ENCODE results near the gene GARNL3. TPM values are rescaled to one million over a fixed set of nuclear protein-coding genes. Genes with fewer than 3 reads are reported as not detected.

Gene GARNL3
- total RNA-seq, 1 donor = 1.0 TPM

DNA sequence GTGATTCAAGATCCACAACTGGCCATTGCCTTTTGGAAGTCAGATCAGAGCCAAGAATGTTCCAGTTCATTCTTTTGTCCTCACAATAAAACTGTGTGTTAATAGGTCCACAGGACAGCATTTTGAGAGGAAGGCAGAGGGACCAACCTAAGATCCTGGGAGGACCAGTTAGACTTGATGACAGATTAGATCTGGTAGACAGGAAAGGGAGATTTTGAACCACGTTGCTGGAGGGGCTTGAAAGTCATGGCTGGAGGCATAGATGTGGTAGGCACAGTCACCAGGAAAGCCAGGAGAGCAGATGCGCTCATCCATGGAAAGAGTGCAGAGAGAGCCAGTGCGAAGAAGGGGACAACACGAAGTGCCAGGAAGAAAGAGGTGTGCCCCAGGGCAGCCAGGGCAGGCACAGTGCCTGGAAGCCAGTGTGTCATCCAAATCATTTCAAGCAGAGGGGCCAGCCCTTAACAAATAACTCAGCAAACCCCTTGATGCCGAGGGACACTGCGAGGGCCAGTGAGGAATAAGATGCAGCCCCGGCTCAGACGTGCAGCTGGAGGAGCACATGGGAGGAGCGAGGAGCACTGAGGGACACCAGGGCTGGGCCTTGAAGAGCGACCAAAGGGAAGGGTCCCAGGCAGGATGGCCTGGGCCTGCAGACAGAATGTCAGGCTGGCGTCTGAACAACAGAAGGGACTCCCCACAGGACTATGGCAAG, 119.6 kb downstream of the GARNL3 start:
- H3K27me3 ChIP-seq (ENCODE audit: insufficient read depth, low read length) = peaks cover 25% of the 10 kb centered on the region
- H3K9me3 ChIP-seq (ENCODE audit: low read depth, low read length) = peaks cover 3% of the 10 kb centered on the region
- no peak overlapping the region for H3K4me3 ChIP-seq (ENCODE audit: low read length)
- peaks cover 17% of the 10 kb centered on the region for H3K4me1 ChIP-seq (ENCODE audit: insufficient read depth, low read length)

- Histone ChIP-seq H3K4me3 (ENCODE audit: low read length) (no peak overlapping the region), H3K9me3 (ENCODE audit: low read depth, low read length) (no peaks in the 10 kb centered on the region), H3K27me3 (ENCODE audit: insufficient read depth, low read length) (peaks cover 28% of the 10 kb centered on the region), H3K4me1 (ENCODE audit: insufficient read depth, low read length) (peaks cover 21% of the 10 kb centered on the region)
Measured at GRCh38 chr9:127384901-127385300, 120.3 kb downstream of the GARNL3 start.

DNA sequence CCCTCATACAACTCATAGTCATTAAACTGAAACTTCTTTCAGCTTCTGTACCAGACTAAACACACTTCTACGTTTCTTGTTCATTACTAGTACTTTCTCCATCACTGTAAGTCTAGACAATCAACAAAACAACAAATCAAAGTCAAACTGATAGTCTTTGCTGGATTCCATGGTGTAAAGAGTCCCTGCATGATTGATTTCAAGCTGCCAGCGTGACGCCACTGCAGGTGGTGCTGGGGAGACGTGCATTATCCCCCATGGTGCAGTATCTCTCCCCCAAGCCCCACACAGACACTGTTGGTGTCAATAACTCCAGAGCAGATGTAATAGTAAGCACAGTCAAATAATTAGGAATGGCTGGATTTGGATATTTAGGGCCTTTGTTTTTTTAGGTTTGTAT, 121.7 kb downstream of the GARNL3 start:
- peaks cover 34% of the 10 kb centered on the region for H3K27me3 ChIP-seq (ENCODE audit: insufficient read depth, low read length)
- H3K9me3 ChIP-seq (ENCODE audit: low read depth, low read length) = no peaks in the 10 kb centered on the region
- H3K4me1 ChIP-seq (ENCODE audit: insufficient read depth, low read length) = peaks cover 22% of the 10 kb centered on the region
- no peak overlapping the region for H3K4me3 ChIP-seq (ENCODE audit: low read length)

GRCh38 chr9:127386981-127387380, 122.4 kb downstream of the GARNL3 start:
- H3K9me3 ChIP-seq (ENCODE audit: low read depth, low read length) = no peaks in the 10 kb centered on the region
- H3K4me3 ChIP-seq (ENCODE audit: low read length) = no peak overlapping the region
- H3K4me1 ChIP-seq (ENCODE audit: insufficient read depth, low read length) = peaks cover 22% of the 10 kb centered on the region
- peaks cover 40% of the 10 kb centered on the region for H3K27me3 ChIP-seq (ENCODE audit: insufficient read depth, low read length)

- H3K27me3 ChIP-seq (ENCODE audit: insufficient read depth, low read length) = peaks cover 32% of the 10 kb centered on the region
- H3K9me3 ChIP-seq (ENCODE audit: low read depth, low read length) = no peaks in the 10 kb centered on the region
- H3K4me3 ChIP-seq (ENCODE audit: low read length) = no peak overlapping the region
- peaks cover 22% of the 10 kb centered on the region for H3K4me1 ChIP-seq (ENCODE audit: insufficient read depth, low read length)
Measured at GRCh38 chr9:127388037-127388855, 123.7 kb downstream of the GARNL3 start.

GRCh38 chr9:127388856-127389238, 124.3 kb downstream of the GARNL3 start:
- Histone ChIP-seq H3K4me1 (ENCODE audit: insufficient read depth, low read length) (peaks cover 22% of the 10 kb centered on the region), H3K4me3 (ENCODE audit: low read length) (no peak overlapping the region), H3K9me3 (ENCODE audit: low read depth, low read length) (no peaks in the 10 kb centered on the region), H3K27me3 (ENCODE audit: insufficient read depth, low read length) (peaks cover 30% of the 10 kb centered on the region)

- peaks cover 32% of the 10 kb centered on the region for H3K27me3 ChIP-seq (ENCODE audit: insufficient read depth, low read length)
- no peaks in the 10 kb centered on the region for H3K9me3 ChIP-seq (ENCODE audit: low read depth, low read length)
- peaks cover 22% of the 10 kb centered on the region for H3K4me1 ChIP-seq (ENCODE audit: insufficient read depth, low read length)
- no peak overlapping the region for H3K4me3 ChIP-seq (ENCODE audit: low read length)
Measured at GRCh38 chr9:127389381-127390247, 125.0 kb downstream of the GARNL3 start.

DNA sequence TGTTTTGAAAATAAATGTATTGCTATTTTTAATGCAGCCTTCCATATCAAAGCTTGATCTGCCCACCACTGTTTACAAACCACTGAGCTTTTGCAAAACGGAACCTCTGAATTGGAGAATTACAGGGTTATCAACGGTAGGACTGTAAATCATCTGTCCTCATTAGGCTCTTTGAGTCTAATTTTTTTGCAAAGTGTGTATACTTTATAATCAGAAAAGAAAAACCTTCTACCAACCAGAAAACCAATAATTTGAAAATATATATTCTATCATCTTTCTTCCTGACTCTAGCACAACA, 125.6 kb downstream of the GARNL3 start:
- Histone ChIP-seq H3K27me3 (ENCODE audit: insufficient read depth, low read length) (peaks cover 37% of the 10 kb centered on the region), H3K9me3 (ENCODE audit: low read depth, low read length) (no peaks in the 10 kb centered on the region), H3K4me1 (ENCODE audit: insufficient read depth, low read length) (peaks cover 22% of the 10 kb centered on the region), H3K4me3 (ENCODE audit: low read length) (no peak overlapping the region)

- Histone ChIP-seq H3K27me3 (ENCODE audit: insufficient read depth, low read length) (peaks cover 41% of the 10 kb centered on the region), H3K4me3 (ENCODE audit: low read length) (no peak overlapping the region), H3K4me1 (ENCODE audit: insufficient read depth, low read length) (peaks cover 22% of the 10 kb centered on the region), H3K9me3 (ENCODE audit: low read depth, low read length) (no peaks in the 10 kb centered on the region)
Measured at GRCh38 chr9:127390563-127390962, 126.0 kb downstream of the GARNL3 start.

DNA sequence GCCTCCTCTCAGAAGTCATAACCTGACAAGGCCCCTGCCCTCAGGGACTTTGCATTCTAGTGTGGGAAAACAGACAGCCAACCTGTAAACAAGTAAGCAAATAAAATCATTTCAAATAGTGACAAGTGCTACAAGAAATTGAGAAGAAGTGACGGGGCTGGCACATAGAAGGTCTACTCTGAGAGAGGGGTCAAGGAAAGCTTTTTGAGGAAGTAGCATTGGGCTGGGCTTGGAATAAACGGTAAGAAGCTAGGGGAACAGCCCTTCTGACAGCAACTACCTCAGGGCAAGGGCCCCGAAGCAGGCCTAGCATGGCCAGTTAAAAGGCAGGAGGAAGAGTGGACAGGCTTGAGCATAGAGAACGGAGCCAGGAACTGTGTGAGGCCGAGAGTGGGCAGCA, 127.6 kb downstream of the GARNL3 start:
- peaks cover 36% of the 10 kb centered on the region for H3K27me3 ChIP-seq (ENCODE audit: insufficient read depth, low read length)
- H3K9me3 ChIP-seq (ENCODE audit: low read depth, low read length) = no peaks in the 10 kb centered on the region
- H3K4me3 ChIP-seq (ENCODE audit: low read length) = no peak overlapping the region
- peaks cover 29% of the 10 kb centered on the region for H3K4me1 ChIP-seq (ENCODE audit: insufficient read depth, low read length)

- no peaks in the 10 kb centered on the region for H3K9me3 ChIP-seq (ENCODE audit: low read depth, low read length)
- no peak overlapping the region for H3K4me3 ChIP-seq (ENCODE audit: low read length)
- peaks cover 28% of the 10 kb centered on the region for H3K4me1 ChIP-seq (ENCODE audit: insufficient read depth, low read length)
- peaks cover 36% of the 10 kb centered on the region for H3K27me3 ChIP-seq (ENCODE audit: insufficient read depth, low read length)
Measured at GRCh38 chr9:127392976-127393375, 128.4 kb downstream of the GARNL3 start.

DNA sequence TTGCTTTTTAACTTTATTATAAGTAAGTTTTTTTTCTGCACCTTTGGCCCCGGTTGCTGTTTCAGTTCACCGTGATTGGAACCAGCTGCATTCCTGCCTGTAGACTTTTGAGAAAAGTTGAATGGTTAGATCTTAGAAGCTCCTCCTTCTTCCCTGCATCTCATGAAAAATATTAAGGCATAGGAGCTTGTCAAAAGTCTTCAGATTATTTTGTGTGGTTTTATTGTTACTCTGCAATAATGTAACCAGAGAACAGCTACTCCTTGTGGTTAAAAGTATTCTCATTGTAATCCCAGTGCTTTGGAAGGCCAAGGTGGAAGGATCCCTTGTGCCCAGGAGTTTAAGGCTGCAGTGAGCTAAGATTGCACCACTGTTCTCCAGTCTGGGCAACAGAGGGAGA, 129.1 kb downstream of the GARNL3 start:
- Histone ChIP-seq H3K4me3 (ENCODE audit: low read length) (no peak overlapping the region), H3K9me3 (ENCODE audit: low read depth, low read length) (no peaks in the 10 kb centered on the region), H3K4me1 (ENCODE audit: insufficient read depth, low read length) (peaks cover 28% of the 10 kb centered on the region), H3K27me3 (ENCODE audit: insufficient read depth, low read length) (peaks cover 39% of the 10 kb centered on the region)

- Histone ChIP-seq H3K4me3 (ENCODE audit: low read length) (no peak overlapping the region), H3K4me1 (ENCODE audit: insufficient read depth, low read length) (peaks cover 17% of the 10 kb centered on the region), H3K9me3 (ENCODE audit: low read depth, low read length) (no peaks in the 10 kb centered on the region), H3K27me3 (ENCODE audit: insufficient read depth, low read length) (peaks cover 24% of the 10 kb centered on the region)
Measured at GRCh38 chr9:127395497-127396252, 131.1 kb downstream of the GARNL3 start.

- H3K27me3 ChIP-seq (ENCODE audit: insufficient read depth, low read length) = peaks cover 21% of the 10 kb centered on the region
- H3K4me3 ChIP-seq (ENCODE audit: low read length) = peak overlapping the region; percentile 4
- peaks cover 17% of the 10 kb centered on the region for H3K4me1 ChIP-seq (ENCODE audit: insufficient read depth, low read length)
- H3K9me3 ChIP-seq (ENCODE audit: low read depth, low read length) = no peaks in the 10 kb centered on the region
Measured at GRCh38 chr9:127396253-127396807, 131.8 kb downstream of the GARNL3 start.
